LoVo (cell line): Measurements from ENCODE around the gene FCF1.

Experiments
- DNase-seq: peaks from one replicate; pipeline ENCODE4 v3.0.0-alpha.2; 2016; ENCODE audit warnings: low spot score

The FCF1 gene

DNA sequence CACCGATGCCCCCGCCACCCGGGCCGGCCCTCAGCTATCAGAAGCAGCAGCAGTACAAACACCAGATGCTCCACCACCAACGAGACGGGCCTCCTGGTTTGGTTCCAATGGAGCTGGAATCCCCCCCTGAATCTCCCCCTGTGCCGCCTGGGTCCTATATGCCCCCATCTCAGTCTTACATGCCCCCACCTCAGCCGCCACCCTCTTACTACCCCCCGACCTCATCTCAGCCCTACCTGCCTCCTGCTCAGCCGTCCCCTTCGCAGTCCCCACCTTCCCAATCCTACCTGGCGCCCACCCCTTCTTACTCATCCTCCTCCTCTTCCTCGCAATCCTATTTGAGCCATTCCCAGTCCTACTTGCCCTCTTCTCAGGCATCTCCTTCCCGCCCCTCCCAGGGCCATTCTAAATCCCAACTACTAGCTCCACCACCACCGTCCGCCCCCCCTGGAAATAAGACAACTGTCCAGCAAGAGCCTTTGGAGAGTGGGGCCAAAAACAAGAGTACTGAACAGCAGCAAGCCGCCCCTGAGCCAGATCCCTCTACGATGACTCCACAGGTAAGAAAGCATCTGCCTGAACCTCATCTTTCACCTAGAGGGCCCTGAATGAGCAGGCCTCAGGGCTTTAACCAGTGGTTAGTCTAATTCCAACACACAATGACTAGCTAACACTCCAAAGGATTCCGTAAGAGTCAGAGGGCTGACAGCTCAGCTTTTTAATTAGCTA lies 51.0 kb downstream of the FCF1 start:
- DNase-seq, result peak; percentile 3

DNA sequence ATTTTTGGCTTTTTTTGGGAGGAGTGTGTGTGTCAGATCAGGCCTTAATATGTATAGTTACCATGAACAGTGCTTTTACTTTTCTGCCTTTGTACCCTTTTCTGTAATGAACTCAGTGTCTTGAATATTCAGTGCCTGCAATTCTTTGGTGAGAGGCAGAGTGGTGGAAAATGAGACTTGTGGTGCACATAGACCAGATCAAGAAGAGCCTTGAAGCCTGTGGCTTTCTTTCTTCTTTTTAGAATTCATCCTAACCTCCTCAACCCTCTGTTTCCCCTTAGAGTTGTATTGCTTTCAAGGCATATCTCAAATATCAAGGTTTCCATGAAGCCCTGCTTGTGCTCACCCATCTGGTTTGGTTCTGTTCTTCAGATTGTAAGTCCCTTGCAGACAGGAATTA lies 52.8 kb downstream of the FCF1 start:
- no peak for DNase-seq

DNA sequence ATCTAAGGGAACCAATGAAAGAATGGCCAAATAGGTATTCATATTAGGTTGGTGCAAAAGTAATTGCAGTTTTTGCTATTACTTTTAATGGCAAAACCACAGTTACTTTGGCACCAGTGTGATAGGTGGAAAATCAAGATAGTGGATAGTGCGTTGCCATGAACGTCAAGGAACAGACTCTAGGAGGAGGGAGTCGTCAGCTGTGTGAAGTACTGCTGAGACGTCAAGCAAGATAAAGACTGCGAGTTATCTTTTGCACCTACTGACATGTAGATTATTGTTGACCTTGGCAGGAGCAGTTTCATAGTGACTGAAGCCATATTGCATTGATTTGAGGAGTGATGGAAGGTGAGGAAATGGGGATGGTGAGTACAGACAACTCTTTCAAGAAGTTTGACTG lies 58.5 kb downstream of the FCF1 start:
- DNase-seq, result no peak

DNA sequence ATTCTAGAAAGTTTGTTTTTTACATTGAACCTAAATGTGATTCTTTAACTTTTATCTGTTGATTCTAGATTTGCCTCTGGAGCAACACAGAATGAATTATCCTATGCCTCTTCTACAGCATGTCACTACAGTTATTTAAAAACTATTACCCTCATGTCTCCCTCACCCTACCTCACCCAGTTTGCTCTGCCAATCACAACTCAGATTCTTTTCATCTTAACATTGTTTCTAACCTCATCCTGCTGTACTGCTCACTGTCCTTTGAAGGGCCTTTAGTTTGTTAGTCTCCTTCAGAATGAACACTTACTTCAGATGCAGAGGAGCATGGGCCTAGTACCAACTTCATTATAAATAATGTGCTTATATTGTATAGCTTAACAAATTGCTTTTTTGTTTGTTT lies 71.7 kb downstream of the FCF1 start:
- DNase-seq, result no peak

DNA sequence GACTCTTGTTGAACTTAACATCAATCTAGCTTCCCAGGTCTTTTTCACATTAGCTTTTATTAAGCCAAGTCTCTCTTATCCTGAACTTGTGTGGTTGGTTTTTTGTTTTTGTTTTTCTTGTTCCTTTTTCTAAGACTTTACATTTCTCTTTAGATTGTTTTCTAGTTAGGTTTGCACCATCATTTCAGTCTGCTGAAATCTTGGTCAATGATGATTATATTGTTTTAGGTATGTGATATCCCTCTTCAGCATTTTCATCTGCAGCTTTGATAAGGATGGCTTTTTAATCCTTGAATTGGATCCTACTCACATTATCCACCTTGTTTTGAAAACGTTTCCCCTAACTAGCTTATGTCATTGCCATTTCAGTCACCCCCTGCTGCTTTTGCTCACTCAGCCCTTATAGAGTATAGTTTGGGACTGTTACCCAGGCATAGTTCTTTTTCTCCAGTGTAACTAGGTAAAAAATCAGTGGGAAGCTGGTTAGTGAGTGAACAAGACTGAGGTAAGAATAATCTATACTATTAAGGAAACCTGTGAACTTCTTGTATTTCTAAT lies 72.2 kb downstream of the FCF1 start:
- DNase-seq, result no peak

DNA sequence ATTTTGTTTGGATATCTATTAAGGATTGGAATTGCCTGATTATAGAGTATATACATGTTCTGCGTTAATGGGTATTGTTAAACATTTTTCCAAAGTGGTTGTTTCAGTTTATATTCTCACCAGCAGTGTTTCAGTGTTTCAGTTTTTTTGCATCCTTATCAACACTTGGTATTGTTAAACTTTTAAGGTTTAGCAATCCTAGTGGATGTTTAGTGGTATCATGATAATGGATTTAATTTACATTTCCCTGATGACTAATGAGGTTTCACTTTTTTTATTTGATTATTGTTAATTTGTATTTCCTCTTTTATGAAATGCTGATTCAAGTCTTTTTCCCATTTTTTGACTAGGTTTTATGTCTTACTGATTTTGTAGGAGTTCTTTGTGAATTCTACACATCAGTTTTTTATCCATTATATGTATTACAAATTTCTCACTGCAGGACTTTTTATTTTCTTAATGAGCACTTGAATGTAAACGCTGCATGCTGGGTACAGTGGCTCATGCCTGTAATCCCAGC lies 73.9 kb downstream of the FCF1 start:
- DNase-seq, result no peak
